Activated T-cell treated with anti-CD3 and anti-CD28 coated beads for 48 hours (primary cell): Measurements from ENCODE around the gene AKAP8.
"Not testable (repeated sequence)": the region's sequence is repeated elsewhere in the genome, so short reads cannot be mapped to it uniquely, and the experiment has no call there.

Experiments used
- DNase-seq: peaks from one replicate; pipeline ENCODE4 v3.0.0-alpha.2; 2020; ENCODE audit warnings: low read depth

AKAP8 gene

GRCh38 chr19:15379083-15379998 lies at the start of gene AKAP8:
Gene AKAP8, minus strand, starts transcription at chr19:15379787. Its CDS starts 56 bp downstream, at chr19:15379731.
- DNase-seq = peak; percentile 97

- DNase-seq = no peak
Observed at GRCh38 chr19:15427991-15428471, 48.4 kb upstream of the AKAP8 start.

GRCh38 chr19:15427350-15427700 lies 47.7 kb upstream of the AKAP8 start:
- DNase-seq = no peak

- no peak for DNase-seq
Observed at GRCh38 chr19:15426485-15427349, 47.1 kb upstream of the AKAP8 start.

GRCh38 chr19:15425321-15425950 lies 45.8 kb upstream of the AKAP8 start:
- DNase-seq = no peak

- no peak for DNase-seq
Observed at GRCh38 chr19:15424692-15425272, 45.2 kb upstream of the AKAP8 start.

GRCh38 chr19:15424121-15424520 lies 44.5 kb upstream of the AKAP8 start:
- DNase-seq = no peak

- DNase-seq = no peak
Observed at GRCh38 chr19:15423130-15423529, 43.5 kb upstream of the AKAP8 start.

- DNase-seq = no peak
Observed at GRCh38 chr19:15422296-15423075, 42.9 kb upstream of the AKAP8 start.

- no peak for DNase-seq
Observed at GRCh38 chr19:15421721-15422260, 42.2 kb upstream of the AKAP8 start.

GRCh38 chr19:15421136-15421695 lies 41.6 kb upstream of the AKAP8 start:
- DNase-seq = no peak

- DNase-seq = no peak
Observed at GRCh38 chr19:15419413-15420025, 39.9 kb upstream of the AKAP8 start.

- DNase-seq = peak; percentile 94
Observed at GRCh38 chr19:15418579-15419412, 39.2 kb upstream of the AKAP8 start, which contains the start of gene AKAP8L. Gene AKAP8L, minus strand, starts transcription at chr19:15418988. Its CDS starts 65 bp downstream, at chr19:15418923.

GRCh38 chr19:15418231-15418578 lies 38.6 kb upstream of the AKAP8 start:
- no peak for DNase-seq

- DNase-seq = no peak
Observed at GRCh38 chr19:15417699-15418098, 38.1 kb upstream of the AKAP8 start.

- no peak for DNase-seq
Observed at GRCh38 chr19:15412832-15413231, 33.2 kb upstream of the AKAP8 start.

GRCh38 chr19:15411351-15411750 lies 31.8 kb upstream of the AKAP8 start:
- DNase-seq = not testable (repeated sequence)

GRCh38 chr19:15404780-15405211 lies 25.2 kb upstream of the AKAP8 start:
- DNase-seq = no peak
